ENCODE results near the gene PYGB.

Gene PYGB

DNA sequence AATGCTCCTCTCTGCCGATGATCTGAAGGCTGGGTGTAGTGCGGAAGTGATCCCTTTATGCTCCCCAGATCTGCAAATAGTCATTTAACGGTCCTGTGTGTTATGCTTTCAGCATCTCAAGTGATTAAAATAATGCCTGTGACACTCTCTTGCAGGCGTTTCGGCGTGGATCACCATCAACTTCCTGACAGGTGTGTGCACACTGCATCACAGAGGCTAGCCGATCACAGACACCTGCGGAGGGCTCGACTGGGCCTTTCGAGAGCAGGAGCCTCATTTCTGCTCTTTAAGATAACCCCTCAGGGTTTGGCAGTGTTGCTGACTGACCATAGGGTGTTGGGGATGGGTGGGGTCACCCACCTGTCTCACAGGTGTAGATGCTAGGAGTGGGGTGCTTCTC, 32.4 kb upstream of the PYGB start:
- H3K4me3 ChIP-seq (ENCODE audit: low read depth, low read length), result no peak overlapping the region

DNA sequence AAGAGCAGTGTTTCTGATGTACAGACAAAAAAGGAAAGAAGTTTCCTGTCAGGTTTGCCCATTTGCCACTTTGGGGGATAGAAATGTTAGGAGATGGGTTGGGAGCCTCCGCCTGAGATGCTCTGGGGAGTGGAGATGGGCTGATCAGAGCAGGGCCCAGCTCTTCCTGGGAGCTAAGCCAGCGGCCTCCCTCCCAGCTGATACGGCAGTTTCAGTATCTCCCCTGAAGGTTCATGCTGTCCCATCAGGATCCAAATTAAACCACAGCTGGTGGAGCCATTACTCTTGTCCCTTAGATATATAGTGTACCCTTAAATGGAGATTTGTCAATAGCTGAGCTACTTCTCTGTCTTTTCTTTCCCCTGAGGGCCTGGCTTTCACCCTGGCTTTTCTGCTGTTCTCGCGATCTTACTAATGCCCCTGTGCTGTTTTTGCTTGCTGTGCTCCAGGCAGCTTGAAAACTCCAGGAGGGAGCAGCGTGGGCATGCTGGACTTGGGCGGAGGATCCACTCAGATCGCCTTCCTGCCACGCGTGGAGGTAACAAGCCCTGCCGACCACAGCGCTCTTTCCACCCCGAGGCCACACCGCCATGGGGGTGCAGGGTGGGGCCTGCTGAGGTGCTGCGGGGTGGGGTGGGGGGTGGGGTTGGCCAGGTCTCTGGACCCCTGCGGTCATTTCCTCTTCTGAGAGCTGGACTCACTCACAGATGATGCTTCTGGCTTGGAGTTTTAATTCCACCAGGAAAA, 31.5 kb upstream of the PYGB start:
- H3K4me3 ChIP-seq (ENCODE audit: low read depth, low read length), result no peak overlapping the region

DNA sequence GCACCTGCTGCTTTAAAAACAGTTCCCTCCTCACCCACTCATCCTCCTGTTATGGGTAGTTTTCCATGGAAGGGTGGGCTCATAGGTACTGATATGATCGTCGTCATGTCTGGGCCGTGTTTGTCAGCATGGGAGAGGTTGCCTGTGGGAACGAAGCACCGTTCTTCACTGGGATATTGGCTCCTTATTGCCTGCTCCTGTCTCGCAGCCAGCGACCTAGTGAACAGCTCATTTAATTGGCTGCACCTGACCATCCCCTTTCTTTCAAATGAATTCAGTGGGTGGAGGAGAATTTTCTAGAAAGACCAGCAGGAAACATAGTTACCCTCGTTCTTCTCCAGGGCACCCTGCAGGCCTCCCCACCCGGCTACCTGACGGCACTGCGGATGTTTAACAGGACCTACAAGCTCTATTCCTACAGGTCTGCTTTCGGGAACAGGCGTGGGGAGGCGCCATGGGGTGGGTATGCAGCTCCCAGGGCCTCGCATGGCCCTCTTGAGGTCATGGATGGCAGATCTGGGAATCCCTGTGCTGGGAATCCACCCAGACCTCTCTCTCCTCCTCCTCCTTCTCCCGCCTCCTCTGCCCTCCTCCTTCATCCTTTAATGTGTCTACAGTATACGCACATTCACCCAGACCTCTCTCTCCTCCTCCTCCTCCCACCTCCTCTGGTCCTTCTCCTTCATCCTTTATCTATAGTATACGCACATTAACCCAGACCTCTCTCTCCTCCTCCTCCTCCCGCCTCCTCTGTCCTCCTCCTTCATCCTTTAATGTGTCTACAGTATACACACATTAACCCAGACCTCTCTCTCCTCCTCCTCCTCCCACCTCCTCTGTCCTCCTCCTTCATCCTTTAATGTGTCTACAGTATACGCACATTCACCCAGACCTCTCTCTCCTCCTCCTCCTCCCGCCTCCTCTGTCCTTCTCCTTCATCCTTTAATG, 30.4 kb upstream of the PYGB start:
- H3K4me3 ChIP-seq (ENCODE audit: low read depth, low read length), result no peak overlapping the region

DNA sequence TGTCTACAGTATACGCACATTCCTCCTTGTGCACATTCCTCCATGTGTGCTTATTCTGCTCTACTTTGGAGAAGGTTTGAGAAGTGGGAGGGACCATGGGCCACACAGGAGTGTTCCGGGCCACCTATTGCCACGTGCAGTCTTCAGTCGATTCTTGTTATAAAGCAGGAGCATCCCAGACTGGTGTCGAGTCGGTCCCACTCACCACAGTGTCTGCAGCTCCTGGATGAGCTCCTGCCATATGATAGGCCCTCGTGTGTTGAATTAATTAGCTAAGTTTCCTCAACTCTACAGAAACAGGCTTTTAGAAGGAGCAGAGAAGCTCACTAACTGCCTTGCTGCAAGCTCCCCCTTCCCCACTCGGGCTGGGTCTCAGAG, 29.8 kb upstream of the PYGB start:
- no peak overlapping the region for H3K4me3 ChIP-seq (ENCODE audit: low read depth, low read length)

DNA sequence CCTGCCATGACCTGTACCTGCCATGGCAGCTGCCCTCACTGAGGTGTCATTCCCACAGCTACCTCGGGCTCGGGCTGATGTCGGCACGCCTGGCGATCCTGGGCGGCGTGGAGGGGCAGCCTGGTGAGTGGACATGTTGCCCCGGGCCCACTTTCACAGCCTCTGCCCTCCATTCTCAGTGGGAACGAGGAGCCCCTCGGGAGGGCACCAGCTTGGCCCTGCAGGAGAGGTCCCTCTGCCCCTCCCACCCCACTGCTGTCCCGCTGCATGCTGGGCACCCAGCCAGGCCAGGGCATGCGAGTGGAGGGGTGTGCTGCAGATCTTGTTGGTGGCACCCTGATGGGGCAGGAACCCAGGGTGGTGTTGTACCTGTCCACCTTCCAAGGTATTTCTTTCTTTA, 29.4 kb upstream of the PYGB start:
- no peak overlapping the region for H3K4me3 ChIP-seq (ENCODE audit: low read depth, low read length)

DNA sequence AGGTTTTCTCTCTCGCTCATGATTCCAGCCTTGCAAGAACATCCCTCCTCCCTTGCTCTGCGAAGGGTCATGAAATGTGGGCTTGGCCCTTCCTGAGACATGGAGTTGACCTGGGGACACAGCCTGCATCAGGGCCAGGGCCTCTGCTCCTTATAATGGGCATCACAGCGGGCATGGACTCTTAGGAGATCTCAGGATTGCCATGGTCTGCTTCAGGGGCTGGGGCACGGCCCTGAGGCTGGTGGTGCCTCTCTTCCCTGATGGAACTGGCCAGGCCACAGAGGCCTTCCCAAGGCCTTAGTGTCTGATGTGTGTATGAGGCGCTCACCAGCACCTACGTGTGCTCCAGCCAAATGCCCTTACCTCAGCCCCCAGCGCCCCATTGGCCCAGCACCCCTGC, 28.5 kb upstream of the PYGB start:
- no peak overlapping the region for H3K4me3 ChIP-seq (ENCODE audit: low read depth, low read length)

DNA sequence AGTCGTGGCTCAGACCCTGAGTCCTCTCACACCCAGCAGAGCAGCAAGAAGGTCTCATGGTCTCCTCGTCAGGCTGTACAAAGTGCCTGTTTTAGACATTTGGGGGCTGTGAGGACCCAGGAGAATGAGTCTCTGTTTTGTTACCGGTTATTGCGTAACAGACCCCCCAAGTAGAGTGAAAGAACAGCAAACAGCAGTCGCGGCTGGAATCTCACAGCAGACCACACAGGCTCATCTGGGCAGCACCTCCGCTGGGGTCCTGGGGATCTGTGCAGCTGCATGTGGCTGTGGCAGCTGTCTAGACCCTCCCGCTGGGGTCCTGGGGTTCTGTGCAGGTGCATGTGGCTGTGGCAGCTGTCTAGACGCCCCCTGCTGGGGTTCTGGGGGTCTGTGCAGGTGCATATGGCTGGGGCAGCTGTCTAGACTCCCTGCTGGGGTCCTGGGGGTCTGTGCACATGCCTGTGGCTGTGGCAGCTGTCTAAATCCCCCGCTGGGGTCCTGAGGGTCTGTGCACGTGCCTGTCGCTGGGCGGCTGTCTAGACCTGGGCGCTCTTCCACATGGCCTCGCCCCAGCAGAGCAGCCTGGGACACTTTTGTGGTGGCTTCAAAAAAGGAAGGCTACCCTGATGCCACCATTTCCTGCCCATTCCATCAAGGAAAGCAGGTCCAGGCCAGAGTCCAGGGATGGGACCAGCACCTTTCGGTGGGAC, 27.7 kb upstream of the PYGB start:
- H3K4me3 ChIP-seq (ENCODE audit: low read depth, low read length), result no peak overlapping the region

DNA sequence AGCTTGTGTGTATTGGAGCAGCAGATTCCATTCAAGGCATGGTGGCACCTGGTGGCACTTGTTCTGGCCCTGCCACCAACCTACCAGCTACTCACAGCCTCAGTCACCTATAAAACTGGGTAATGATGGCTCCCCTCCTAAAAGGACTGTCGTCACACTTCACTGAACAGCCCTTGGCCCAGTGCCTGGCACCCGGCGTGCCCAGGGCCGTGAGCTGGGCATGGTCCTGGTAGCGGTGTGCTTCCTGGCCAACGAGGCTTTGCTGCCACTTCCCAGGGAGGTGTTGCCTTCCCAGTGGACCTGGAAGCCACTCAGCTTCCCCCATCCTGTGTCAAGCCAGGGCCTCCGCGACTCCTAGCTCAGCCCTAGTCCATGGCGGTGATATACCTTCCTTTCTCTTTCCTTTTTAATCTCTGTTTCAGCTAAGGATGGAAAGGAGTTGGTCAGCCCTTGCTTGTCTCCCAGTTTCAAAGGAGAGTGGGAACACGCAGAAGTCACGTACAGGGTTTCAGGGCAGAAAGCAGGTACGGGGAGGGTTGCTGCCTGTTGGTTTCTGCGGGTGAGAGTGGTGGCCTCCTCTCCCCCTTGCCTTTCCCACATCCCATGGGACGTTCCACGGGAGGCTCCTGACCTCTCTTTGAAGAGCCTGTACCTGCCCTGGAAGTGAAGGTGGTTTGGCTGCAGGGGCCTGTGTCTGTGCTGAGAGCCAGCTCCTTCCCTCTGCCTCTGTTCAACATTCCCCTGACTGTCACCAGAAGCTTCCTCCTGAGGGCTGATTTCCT, 26.9 kb upstream of the PYGB start:
- H3K4me3 ChIP-seq (ENCODE audit: low read depth, low read length), result no peak overlapping the region

DNA sequence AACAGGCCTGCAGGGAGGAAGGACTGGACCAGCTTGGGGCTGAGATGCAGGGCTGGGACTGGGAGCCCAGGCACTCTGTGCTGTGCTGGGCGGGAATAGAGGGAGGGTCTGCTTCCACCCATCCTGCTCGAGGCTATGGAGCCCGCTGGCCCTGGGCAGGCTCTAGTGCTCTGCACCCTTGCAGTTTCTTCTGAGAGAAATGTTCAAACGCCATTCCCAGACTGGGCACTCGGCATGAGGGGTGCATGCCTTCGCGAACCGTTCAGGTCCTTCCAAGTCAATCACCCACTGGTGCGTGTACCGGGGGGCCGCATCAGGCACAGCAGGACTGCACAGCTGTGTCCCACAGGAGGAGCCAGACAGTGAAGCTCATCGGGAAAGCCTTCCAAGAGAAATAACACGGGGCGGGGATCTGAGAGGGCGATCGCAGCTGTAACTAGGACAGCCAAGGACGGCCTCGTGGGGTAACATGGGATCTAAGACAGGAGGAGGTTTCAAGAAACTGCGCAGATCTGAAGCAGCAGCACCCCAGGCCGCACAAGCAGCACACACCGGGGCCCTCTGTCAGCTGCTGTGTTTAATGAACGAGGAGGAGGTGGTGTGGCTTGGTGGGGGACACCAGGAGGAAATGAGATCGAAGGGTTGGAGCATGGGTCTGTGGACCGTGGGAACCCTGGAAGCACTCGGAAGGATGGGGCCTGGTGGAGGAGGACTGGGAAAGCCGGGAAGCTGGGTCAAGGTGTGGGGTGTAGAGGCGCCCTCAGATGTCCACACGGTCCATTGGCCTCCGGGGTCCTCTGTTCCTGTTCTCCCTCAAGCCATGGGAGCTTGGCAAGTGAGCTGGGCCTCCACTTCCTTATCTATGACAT, 26.1 kb upstream of the PYGB start:
- no peak overlapping the region for H3K4me3 ChIP-seq (ENCODE audit: low read depth, low read length)

DNA sequence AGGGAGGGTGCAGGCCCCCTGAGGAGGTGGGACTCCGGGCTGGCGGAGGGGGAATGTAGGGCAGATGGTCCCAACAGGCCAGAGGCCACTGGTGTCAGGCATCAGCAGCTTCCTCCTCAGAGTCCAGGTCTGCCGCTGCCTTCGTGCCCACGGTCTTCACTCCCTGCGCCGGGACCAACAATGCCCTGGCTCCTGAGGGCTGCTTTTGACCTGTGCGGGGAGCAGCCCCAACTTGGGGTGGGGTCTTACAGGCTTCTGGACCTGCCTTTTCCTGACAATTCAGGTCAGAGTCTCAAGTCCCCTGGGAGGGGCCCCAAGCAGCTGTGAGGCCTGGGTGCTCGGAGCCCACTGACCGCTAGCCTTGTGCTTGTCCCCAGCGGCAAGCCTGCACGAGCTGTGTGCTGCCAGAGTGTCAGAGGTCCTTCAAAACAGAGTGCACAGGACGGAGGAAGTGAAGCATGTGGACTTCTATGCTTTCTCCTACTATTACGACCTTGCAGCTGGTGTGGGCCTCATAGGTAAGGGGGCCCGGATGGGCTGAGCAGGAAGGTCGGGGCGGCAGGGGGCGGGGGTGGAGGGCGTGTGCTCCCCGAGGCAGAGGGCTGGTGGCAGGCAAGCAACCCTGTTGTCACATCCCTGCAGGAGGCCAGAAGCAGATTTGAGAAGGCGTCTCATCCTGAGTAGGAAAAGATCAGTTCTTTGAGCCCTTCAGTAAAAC, 25.3 kb upstream of the PYGB start:
- no peak overlapping the region for H3K4me3 ChIP-seq (ENCODE audit: low read depth, low read length)

DNA sequence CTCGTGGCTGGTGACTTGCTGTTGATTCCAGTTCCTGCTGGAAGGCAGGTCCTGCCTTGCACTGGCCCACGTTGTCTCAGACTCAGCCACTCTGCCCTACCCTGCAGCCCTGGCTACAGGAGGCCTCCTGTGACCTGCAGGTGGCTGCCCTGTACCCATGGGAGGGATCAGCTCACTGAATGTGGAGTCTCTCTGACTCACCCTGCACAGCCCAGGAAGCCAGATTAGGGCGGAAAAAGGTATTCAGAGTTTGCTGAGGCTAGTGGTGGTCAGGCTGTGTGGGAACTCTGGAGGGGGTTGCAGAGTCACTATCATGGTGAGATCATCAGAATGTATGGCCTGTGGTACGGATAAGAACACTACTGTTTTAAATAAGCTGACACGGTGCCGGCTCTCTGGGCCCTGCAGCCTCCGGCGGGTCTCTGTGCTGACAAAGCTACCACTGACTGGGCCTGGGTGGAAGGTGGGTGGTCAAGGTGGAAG, 24.7 kb upstream of the PYGB start:
- no peak overlapping the region for H3K4me3 ChIP-seq (ENCODE audit: low read depth, low read length)

DNA sequence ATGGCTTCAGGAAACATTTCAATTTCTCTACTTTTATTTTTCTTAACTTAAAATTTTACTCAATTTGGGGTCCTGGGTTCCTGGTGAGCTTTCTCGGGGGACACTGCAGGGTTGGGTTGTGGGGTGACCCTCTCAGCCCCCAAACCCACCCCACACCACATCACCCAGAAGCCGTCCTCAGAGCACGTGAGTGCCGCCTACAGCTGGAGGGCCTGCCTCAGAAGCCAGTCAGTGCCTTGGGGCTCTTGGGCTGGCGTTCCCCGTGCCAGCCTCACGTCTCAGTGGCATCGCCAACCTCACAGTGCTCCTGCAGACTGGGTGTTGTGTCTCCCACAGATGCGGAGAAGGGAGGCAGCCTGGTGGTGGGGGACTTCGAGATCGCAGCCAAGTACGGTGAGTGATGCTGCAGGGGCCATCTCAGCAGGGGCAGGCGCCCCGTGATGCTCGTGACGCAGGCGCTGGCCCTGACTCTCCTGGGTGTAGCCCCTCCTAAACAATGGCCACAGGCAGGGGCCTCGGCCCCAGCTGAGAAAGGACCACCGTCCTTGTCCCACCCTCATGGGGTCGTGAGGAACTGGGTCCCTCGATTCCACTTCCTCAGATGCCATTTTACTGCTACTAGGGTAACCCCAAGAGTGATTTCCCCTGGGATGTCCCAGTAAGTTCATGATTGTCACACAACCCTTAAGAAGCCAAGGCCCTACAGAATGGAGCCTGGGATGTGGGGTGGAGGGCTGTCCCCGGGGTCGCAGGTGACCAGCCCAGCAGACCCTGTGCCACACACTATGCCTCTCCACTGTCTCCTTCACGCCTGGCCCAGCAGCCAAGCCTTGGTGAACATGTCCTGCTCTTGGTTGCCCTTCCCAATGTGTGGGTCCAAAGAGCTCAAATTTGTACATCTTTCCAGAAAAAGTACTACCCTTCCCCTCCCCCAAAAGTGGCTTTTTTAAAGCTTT, 23.8 kb upstream of the PYGB start:
- no peak overlapping the region for H3K4me3 ChIP-seq (ENCODE audit: low read depth, low read length)

DNA sequence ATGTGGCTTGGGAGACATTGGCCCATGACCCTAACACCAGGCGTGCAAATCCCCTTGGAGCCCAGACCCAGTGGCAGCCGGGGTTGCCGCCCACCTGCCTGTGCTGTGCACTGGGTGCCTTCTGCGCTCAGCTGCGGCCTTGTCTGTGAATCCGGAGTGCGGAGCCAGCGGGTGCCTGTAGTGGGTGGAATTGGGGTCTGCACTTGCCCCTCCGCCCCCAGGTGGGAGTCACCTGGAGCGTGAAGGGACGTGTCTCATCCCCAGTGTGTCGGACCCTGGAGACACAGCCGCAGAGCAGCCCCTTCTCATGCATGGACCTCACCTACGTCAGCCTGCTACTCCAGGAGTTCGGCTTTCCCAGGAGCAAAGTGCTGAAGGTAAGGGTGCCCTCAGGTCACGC, 22.9 kb upstream of the PYGB start:
- H3K4me3 ChIP-seq (ENCODE audit: low read depth, low read length), result no peak overlapping the region

DNA sequence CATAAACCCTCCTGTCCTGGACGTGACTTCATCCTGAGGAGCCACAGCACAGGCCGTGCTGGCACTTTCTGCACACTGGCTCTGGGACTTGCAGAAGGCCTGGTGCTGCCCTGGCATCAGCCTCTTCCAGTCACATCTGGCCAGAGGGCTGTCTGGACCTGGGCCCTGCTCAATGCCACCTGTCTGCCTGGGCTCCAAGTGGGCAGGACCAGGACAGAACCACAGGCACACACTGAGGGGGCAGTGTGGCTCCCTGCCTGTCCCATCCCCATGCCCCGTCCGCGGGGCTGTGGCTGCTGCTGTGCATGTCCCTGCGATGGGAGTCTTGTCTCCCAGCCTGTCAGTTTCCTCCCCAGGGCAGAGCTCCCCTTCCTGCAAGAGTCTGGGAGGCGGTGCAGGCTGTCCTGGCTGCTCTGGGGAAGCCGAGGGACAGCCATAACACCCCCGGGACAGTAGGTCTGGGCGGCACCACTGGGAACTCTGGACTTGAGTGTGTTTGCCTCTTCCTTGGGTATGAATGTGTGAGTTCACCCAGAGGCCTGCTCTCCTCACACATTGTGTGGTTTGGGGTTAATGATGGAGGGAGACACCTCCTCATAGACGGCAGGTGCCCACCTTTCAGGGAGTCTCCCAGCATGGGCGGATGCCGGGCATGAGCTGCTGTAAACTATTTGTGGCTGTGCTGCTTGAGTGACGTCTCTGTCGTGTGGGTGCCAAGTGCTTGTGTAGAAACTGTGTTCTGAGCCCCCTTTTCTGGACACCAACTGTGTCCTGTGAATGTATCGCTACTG, 22.0 kb upstream of the PYGB start:
- H3K4me3 ChIP-seq (ENCODE audit: low read depth, low read length), result no peak overlapping the region

DNA sequence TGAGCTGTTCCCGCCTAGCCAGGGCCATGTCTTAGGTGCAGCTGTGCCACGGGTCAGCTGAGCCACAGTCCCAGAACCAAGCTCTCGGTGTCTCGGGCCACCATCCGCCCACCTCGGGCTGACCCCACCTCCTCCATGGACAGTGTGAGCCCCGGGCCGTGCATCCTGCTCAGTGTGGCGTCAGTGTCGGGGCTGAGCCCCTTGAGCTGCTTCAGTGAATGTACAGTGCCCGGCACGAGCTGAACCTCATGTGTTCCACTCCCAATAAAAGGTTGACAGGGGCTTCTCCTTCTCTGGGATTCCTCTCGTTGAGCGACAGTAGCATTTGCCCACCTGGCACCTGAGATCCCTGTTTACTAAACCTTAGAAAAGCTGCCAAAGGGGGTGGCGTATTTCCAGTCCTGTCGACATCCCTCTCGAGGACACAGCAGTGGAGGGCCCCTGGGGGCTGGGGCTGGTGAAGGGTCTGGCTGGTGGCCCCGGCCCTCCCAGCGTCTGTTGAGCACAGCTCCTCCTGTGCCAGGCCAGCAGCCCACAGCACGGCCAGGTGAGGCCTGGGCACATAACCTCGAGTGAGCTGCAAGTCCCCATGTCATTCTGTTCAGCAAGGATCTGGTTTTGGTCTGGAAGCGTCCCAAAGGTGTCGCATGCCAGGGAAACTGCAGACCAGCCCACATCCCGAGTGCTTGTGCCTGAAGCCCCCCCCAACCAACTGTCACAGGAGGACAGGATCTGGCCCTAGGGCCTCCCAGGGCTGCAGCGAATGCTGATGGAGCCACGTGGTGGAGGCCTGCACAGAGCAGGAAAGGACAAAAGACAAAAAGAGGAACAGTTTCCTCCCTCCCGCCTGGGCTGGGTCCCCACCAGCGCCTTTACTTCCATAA, 21.2 kb upstream of the PYGB start:
- H3K4me3 ChIP-seq (ENCODE audit: low read depth, low read length), result no peak overlapping the region

DNA sequence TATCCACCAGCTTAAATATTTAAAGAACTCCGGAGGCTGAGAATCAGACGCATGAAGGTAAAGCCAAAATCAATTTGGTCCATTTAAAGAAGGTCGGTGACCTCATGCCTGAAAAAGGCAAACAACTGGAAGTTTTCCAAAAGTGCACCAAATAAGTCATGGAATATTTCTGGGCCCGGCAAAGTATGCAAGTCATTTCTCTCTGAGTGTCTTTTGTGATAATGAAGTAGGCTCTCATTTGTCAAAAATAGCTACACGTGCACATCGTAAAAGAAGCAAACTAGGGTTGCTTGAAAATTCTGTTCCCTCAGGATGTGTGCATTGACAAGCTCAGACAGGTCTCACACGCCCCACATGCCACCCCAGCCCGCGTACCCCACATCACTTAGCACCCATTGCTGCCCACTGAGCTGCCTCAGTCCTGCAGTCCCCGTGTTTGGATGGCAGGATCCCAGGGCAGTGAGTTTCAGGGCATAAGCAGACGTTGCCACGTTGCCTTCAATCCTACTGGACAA, 20.5 kb upstream of the PYGB start:
- H3K4me3 ChIP-seq (ENCODE audit: low read depth, low read length), result no peak overlapping the region

All from iPS-11a (cell line).